Liver (tissue), 9 donors: ENCODE data around the gene FAM227B. TPM values are rescaled to one million over a fixed set of nuclear protein-coding genes. Genes with fewer than 3 reads are reported as not detected.

Experiments
- DNase-seq: peaks from one replicate; pipeline ENCODE4 v3.0.0-alpha.2; 2017; ENCODE audit warnings: low spot score
- H3K27ac ChIP-seq, 2 donors: one replicate each; pipeline ENCODE4 v1.7.0; 2013; ENCODE audit warnings: inconsistent platforms in 2 of 2, low read length in 2 of 2, control low read depth in 1 of 2, low read depth in 1 of 2, mild to moderate bottlenecking in 1 of 2
- H3K27me3 ChIP-seq, 4 donors: one replicate each; pipeline versions ENCODE4 v1.6.1 to v1.7.0; 2013; ENCODE audit warnings: low read length in 3 of 4, inconsistent platforms in 1 of 4, mild to moderate bottlenecking in 1 of 4, moderate library complexity in 1 of 4; ENCODE audit not compliant: control insufficient read depth in 4 of 4, insufficient read depth in 4 of 4
- H3K36me3 ChIP-seq, 4 donors: one replicate each; pipeline versions ENCODE4 v1.6.1 to v1.7.0; 2013; ENCODE audit warnings: low read length in 3 of 4, mild to moderate bottlenecking in 3 of 4, low read depth in 1 of 4, moderate library complexity in 1 of 4; ENCODE audit not compliant: control insufficient read depth in 4 of 4, insufficient read depth in 3 of 4
- H3K4me1 ChIP-seq, 4 donors: one replicate each; pipeline versions ENCODE4 v1.6.1 to v1.7.0; 2013; ENCODE audit warnings: low read length in 3 of 4, mild to moderate bottlenecking in 3 of 4, moderate library complexity in 1 of 4; ENCODE audit not compliant: control insufficient read depth in 4 of 4, insufficient read depth in 4 of 4
- H3K4me3 ChIP-seq, 3 donors: one replicate each; pipeline versions ENCODE4 v1.6.1 to v1.7.0; 2013; ENCODE audit warnings: low read length in 3 of 3, control low read depth in 1 of 3, low read depth in 1 of 3, mild to moderate bottlenecking in 1 of 3
- H3K9ac ChIP-seq, 2 donors: one replicate each; pipeline ENCODE4 v1.7.0; 2013; ENCODE audit warnings: low read length in 2 of 2, mild to moderate bottlenecking in 2 of 2, moderate library complexity in 2 of 2, control low read depth in 1 of 2, low read depth in 1 of 2
- H3K9me3 ChIP-seq, 4 donors: one replicate each; pipeline versions ENCODE4 v1.6.1 to v1.7.0; 2013; ENCODE audit warnings: low read length in 3 of 4; ENCODE audit not compliant: control insufficient read depth in 4 of 4
- EGR1 ChIP-seq, 2 donors: IDR thresholded peaks; 2 replicates each; pipeline ENCODE4 v1.6.1; 2016 to 2018; ENCODE audit warnings: antibody characterized with exemption in 2 of 2, low read depth in 2 of 2
- FOXA1 ChIP-seq: IDR thresholded peaks from 2 replicates; pipeline ENCODE4 v1.6.1; 2016; ENCODE audit warnings: antibody characterized with exemption
- FOXA2 ChIP-seq: IDR thresholded peaks from 2 replicates; pipeline ENCODE4 v1.6.1; 2016; ENCODE audit warnings: antibody characterized with exemption
- GABPA ChIP-seq, 2 donors: IDR thresholded peaks in 1 of 2; conservative IDR thresholded peaks in 1 of 2; 2 replicates each; pipeline ENCODE4 v1.6.1; 2016; ENCODE audit warnings: antibody characterized with exemption in 2 of 2, mild to moderate bottlenecking in 1 of 2, moderate library complexity in 1 of 2
- HNF4A ChIP-seq, 2 donors: conservative IDR thresholded peaks; 2 replicates each; pipeline ENCODE4 v1.6.1; 2016; ENCODE audit warnings: antibody characterized with exemption in 2 of 2, mild to moderate bottlenecking in 2 of 2
- HNF4G ChIP-seq: IDR thresholded peaks from 2 replicates; pipeline ENCODE4 v1.6.1; 2016; ENCODE audit warnings: antibody characterized with exemption
- JUND ChIP-seq, 2 donors: IDR thresholded peaks; 2 replicates each; pipeline ENCODE4 v1.6.1; 2016; ENCODE audit warnings: antibody characterized with exemption in 2 of 2
- NR2F2 ChIP-seq: IDR thresholded peaks from 2 replicates; pipeline ENCODE4 v1.6.1; 2016; ENCODE audit warnings: antibody characterized with exemption
- RAD21 ChIP-seq, 2 donors: IDR thresholded peaks; 2 replicates each; pipeline ENCODE4 v1.6.1; 2016; ENCODE audit warnings: antibody characterized with exemption in 2 of 2, mild to moderate bottlenecking in 2 of 2
- RXRA ChIP-seq, 2 donors: IDR thresholded peaks; 2 replicates each; pipeline ENCODE4 v1.6.1; 2017 to 2018; ENCODE audit warnings: antibody characterized with exemption in 2 of 2, mild to moderate bottlenecking in 1 of 2
- SP1 ChIP-seq: IDR thresholded peaks from 2 replicates; pipeline ENCODE4 v1.6.1; 2018; ENCODE audit warnings: antibody characterized with exemption, mild to moderate bottlenecking
- TAF1 ChIP-seq: conservative IDR thresholded peaks from 2 replicates; pipeline ENCODE4 v1.6.1; 2016; ENCODE audit warnings: antibody characterized with exemption, mild to moderate bottlenecking
- YY1 ChIP-seq: IDR thresholded peaks from 2 replicates; pipeline ENCODE4 v1.6.1; 2016; ENCODE audit warnings: antibody characterized with exemption, mild to moderate bottlenecking
- WGBS: extraction: QIAGEN DNeasy Blood & Tissue Kit; methylation state at CpG from one replicate; pipeline ENCODE4 v1.1.7; 2013; 5-methylcytosine and 5-hydroxymethylcytosine counted together
- polyA plus RNA-seq, 2 donors: library from polyadenylated mRNA; stranded (reverse) in 1 of 2; unstranded in 1 of 2; fragments of 200-250 nt in 1 of 2; fragments of >200 nt in 1 of 2; fragmentation: Nextera tagmentation in 1 of 2; extraction: Ambion mirVana in 1 of 2; gene quantifications; one replicate each; pipeline versions ENCODE4 v1.2.1 to v1.2.3, GENCODE V29; 2013 to 2015
- total RNA-seq, 2 donors: library from RNA; depleted of rRNA; stranded (reverse); fragments of >200 nt; gene quantifications; one replicate each; pipeline ENCODE4 v1.2.3, GENCODE V29; 2014
- TF ChIP-seq, protein P1 (sequence below): IDR thresholded peaks from 2 replicates; pipeline ENCODE4 v1.6.1; 2016; ENCODE audit warnings: antibody characterized with exemption
- TF ChIP-seq, protein P2 (sequence below): IDR thresholded peaks from 2 replicates; pipeline ENCODE4 v1.6.1; 2016; ENCODE audit warnings: antibody characterized with exemption
- TF ChIP-seq, protein P3 (sequence below): fragments of 150-350 bp; IDR thresholded peaks from 2 replicates; pipeline ENCODE4 v1.5.1; 2017; ENCODE audit warnings: improper control_type of control experiment, low read depth, low read length; ENCODE audit not compliant: missing input control
- TF ChIP-seq, protein P4 (sequence below): IDR thresholded peaks from 2 replicates; pipeline ENCODE4 v1.6.1; 2016; ENCODE audit warnings: antibody characterized with exemption
- TF ChIP-seq, protein P5 (sequence below): IDR thresholded peaks from 2 replicates; pipeline ENCODE4 v1.6.1; 2016; ENCODE audit warnings: antibody characterized with exemption, mild to moderate bottlenecking
- donor health status: healthy.
- donor health status: healthy.
- donor health status: healthy.
- donor health status: healthy.
- donor health status: healthy.

FAM227B gene
- total and polyA plus RNA-seq, 4 donors, result 1.3 to 5.1 (median 3.8) TPM

DNA sequence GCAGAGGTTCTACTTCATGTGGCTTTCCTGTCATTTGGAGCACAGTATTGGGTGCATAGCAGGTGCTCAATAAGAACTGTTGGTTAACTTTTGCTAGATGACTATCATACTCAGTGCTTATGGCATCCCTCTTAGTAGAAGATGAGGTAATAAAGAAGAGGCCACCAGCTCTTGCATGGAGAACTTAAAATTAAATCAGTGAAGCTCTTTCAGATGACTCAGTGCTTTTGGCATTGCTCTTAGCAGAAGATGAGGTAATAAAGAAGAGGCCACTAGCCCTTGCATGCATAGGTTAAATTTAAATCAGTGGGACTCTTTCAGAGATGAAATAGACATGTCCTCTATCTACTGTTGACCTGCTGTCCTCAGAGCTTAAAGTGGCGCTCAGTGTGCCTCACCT is 307.0 kb downstream of the FAM227B start:
- Histone ChIP-seq H3K27ac (no peak overlapping the region), H3K27me3 (no peaks in the 10 kb centered on the region), H3K9me3 (no peaks in the 10 kb centered on the region), H3K4me3 (no peak overlapping the region), H3K36me3 (peaks cover 0 to 3% (median 2%) of the 10 kb centered on the region in 4 donors), H3K4me1 (no peaks in the 10 kb centered on the region), H3K9ac (no peak overlapping the region)
- WGBS, result 100% methylated on average over 1 of the region's 1 CpG
- no peak for DNase-seq
- no peak for TF ChIP-seq EGR1 (IDR thresholded peaks at IDR 0.05; ENCODE audit: low read depth in 2 of 2)
- TF ChIP-seq SP1, result no peak
- TF ChIP-seq, protein P1, sequence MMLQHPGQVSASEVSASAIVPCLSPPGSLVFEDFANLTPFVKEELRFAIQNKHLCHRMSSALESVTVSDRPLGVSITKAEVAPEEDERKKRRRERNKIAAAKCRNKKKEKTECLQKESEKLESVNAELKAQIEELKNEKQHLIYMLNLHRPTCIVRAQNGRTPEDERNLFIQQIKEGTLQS, result no peak

DNA sequence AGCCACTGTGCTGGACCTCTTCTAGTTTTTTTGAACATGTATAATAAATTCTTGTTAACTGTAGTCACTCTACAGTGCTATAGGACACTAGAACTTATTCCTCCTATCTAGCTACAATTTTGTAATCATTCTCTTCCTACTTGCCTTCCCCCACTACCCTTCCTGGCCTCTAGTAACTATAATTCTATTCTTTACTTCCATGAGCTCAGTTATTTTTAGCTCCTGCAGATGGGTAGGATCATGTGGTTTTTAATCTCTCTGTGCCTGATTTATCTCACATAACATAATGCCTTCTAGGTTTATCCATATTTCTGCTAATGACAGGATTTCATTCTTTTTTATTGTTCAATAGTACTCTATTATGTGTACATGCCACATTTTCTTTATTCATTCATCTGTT is 310.7 kb downstream of the FAM227B start:
- no peaks in the 10 kb centered on the region for H3K27me3 ChIP-seq
- peaks cover 0 to 4% (median 3%) of the 10 kb centered on the region in 4 donors for H3K36me3 ChIP-seq
- H3K9ac ChIP-seq, result no peak overlapping the region
- DNase-seq, result no peak
- no peak overlapping the region for H3K4me3 ChIP-seq
- H3K4me1 ChIP-seq, result no peaks in the 10 kb centered on the region
- H3K27ac ChIP-seq, result no peak overlapping the region
- TF ChIP-seq, protein P1, result no peak
- TF ChIP-seq, protein P2, sequence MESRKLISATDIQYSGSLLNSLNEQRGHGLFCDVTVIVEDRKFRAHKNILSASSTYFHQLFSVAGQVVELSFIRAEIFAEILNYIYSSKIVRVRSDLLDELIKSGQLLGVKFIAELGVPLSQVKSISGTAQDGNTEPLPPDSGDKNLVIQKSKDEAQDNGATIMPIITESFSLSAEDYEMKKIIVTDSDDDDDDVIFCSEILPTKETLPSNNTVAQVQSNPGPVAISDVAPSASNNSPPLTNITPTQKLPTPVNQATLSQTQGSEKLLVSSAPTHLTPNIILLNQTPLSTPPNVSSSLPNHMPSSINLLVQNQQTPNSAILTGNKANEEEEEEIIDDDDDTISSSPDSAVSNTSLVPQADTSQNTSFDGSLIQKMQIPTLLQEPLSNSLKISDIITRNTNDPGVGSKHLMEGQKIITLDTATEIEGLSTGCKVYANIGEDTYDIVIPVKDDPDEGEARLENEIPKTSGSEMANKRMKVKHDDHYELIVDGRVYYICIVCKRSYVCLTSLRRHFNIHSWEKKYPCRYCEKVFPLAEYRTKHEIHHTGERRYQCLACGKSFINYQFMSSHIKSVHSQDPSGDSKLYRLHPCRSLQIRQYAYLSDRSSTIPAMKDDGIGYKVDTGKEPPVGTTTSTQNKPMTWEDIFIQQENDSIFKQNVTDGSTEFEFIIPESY, result no peak
- no peak for TF ChIP-seq HNF4G
- TF ChIP-seq, protein P3, sequence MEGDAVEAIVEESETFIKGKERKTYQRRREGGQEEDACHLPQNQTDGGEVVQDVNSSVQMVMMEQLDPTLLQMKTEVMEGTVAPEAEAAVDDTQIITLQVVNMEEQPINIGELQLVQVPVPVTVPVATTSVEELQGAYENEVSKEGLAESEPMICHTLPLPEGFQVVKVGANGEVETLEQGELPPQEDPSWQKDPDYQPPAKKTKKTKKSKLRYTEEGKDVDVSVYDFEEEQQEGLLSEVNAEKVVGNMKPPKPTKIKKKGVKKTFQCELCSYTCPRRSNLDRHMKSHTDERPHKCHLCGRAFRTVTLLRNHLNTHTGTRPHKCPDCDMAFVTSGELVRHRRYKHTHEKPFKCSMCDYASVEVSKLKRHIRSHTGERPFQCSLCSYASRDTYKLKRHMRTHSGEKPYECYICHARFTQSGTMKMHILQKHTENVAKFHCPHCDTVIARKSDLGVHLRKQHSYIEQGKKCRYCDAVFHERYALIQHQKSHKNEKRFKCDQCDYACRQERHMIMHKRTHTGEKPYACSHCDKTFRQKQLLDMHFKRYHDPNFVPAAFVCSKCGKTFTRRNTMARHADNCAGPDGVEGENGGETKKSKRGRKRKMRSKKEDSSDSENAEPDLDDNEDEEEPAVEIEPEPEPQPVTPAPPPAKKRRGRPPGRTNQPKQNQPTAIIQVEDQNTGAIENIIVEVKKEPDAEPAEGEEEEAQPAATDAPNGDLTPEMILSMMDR, result no peak
- TF ChIP-seq, protein P4, sequence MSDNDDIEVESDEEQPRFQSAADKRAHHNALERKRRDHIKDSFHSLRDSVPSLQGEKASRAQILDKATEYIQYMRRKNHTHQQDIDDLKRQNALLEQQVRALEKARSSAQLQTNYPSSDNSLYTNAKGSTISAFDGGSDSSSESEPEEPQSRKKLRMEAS, result no peak
- no peak for TF ChIP-seq RAD21 (IDR thresholded peaks at IDR 0.05)
- TF ChIP-seq, protein P5, sequence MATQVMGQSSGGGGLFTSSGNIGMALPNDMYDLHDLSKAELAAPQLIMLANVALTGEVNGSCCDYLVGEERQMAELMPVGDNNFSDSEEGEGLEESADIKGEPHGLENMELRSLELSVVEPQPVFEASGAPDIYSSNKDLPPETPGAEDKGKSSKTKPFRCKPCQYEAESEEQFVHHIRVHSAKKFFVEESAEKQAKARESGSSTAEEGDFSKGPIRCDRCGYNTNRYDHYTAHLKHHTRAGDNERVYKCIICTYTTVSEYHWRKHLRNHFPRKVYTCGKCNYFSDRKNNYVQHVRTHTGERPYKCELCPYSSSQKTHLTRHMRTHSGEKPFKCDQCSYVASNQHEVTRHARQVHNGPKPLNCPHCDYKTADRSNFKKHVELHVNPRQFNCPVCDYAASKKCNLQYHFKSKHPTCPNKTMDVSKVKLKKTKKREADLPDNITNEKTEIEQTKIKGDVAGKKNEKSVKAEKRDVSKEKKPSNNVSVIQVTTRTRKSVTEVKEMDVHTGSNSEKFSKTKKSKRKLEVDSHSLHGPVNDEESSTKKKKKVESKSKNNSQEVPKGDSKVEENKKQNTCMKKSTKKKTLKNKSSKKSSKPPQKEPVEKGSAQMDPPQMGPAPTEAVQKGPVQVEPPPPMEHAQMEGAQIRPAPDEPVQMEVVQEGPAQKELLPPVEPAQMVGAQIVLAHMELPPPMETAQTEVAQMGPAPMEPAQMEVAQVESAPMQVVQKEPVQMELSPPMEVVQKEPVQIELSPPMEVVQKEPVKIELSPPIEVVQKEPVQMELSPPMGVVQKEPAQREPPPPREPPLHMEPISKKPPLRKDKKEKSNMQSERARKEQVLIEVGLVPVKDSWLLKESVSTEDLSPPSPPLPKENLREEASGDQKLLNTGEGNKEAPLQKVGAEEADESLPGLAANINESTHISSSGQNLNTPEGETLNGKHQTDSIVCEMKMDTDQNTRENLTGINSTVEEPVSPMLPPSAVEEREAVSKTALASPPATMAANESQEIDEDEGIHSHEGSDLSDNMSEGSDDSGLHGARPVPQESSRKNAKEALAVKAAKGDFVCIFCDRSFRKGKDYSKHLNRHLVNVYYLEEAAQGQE, result no peak
- no peak for TF ChIP-seq FOXA2
- TF ChIP-seq EGR1 (IDR thresholded peaks at IDR 0.05; ENCODE audit: low read depth in 2 of 2), result no peak
- TF ChIP-seq RXRA (IDR thresholded peaks at IDR 0.05), result no peak
- no peak for TF ChIP-seq FOXA1
- TF ChIP-seq JUND (IDR thresholded peaks at IDR 0.05), result no peak
- no peak for TF ChIP-seq YY1
- TF ChIP-seq HNF4A (conservative IDR thresholded peaks at IDR 0.05), result no peak
- no peak for TF ChIP-seq SP1
- no peak for TF ChIP-seq TAF1
- TF ChIP-seq GABPA (IDR thresholded peaks at IDR 0.05 in 1 of 2, conservative IDR thresholded peaks at IDR 0.05 in 1 of 2), result no peak
- TF ChIP-seq NR2F2, result no peak
- no peaks in the 10 kb centered on the region for H3K9me3 ChIP-seq
